ENCODE results near the gene OLFML2A. TPM values are rescaled to one million over a fixed set of nuclear protein-coding genes. Genes with fewer than 3 reads are reported as not detected.

The OLFML2A gene
- total and polyA plus RNA-seq, 2 experiments from 2014 or later = 0.11 to 0.14 TPM

- no peaks in the 10 kb centered on the region; the same call in 1 of the 2 replicates for H3K27me3 ChIP-seq (replicated peaks; ENCODE audit: insufficient read depth)
- no peak overlapping the region for H3K27ac ChIP-seq
- H3F3A ChIP-seq (ENCODE audit: insufficient read depth) = no peaks in the 10 kb centered on the region
- no peak overlapping the region for H3K4me3 ChIP-seq
- H3K4me1 ChIP-seq (ENCODE audit: insufficient read depth) = no peaks in the 10 kb centered on the region; the same call in 1 of the 2 replicates
- H3K36me3 ChIP-seq (ENCODE audit: low read depth) = no peaks in the 10 kb centered on the region
- no peak for DNase-seq
- H3K9me2 ChIP-seq (ENCODE audit: insufficient read depth) = no peaks in the 10 kb centered on the region
- no peak for TF ChIP-seq EZH2phosphoT487 (IDR thresholded peaks at IDR 0.05; ENCODE audit: insufficient read depth, low read depth)
- TF ChIP-seq EZH2 (IDR thresholded peaks at IDR 0.05; ENCODE audit: insufficient read depth, poor library complexity, severe bottlenecking) = no peak
- no peaks in the 10 kb centered on the region for H3K9me3 ChIP-seq (ENCODE audit: low read depth)
- in situ Hi-C loops (cut with MboI) = no loop called here
- H2AFZ ChIP-seq = no peak overlapping the region
- H3K9ac ChIP-seq = no peak overlapping the region
- H3K79me2 ChIP-seq (ENCODE audit: insufficient read depth) = no peaks in the 10 kb centered on the region
- no peaks in the 10 kb centered on the region for H4K20me1 ChIP-seq (ENCODE audit: insufficient read depth)
- 79 to 91% methylated on average over 2 of the region's 2 CpGs for WGBS, 2 experiments (ENCODE audit: low coverage in 1 of 2, low lambda C conversion rate in 2 of 2, missing lambda C conversion rate in 2 of 2)
- no peak overlapping the region for H3K4me2 ChIP-seq (ENCODE audit: unreplicated experiment)
Measured at GRCh38 chr9:124789531-124789930, 12.6 kb downstream of the OLFML2A start.

GRCh38 chr9:124790301-124790700, 13.4 kb downstream of the OLFML2A start:
- no peak overlapping the region for H3K4me2 ChIP-seq (ENCODE audit: unreplicated experiment)
- H3K27ac ChIP-seq = no peak overlapping the region
- no peak for DNase-seq
- no peaks in the 10 kb centered on the region for H3F3A ChIP-seq (ENCODE audit: insufficient read depth)
- no peaks in the 10 kb centered on the region for H3K79me2 ChIP-seq (ENCODE audit: insufficient read depth)
- no peaks in the 10 kb centered on the region; the same call in 1 of the 2 replicates for H3K27me3 ChIP-seq (replicated peaks; ENCODE audit: insufficient read depth)
- no peaks in the 10 kb centered on the region for H3K36me3 ChIP-seq (ENCODE audit: low read depth)
- no peaks in the 10 kb centered on the region for H3K9me2 ChIP-seq (ENCODE audit: insufficient read depth)
- no peaks in the 10 kb centered on the region for H3K9me3 ChIP-seq (ENCODE audit: low read depth)
- H3K9ac ChIP-seq = no peak overlapping the region
- in situ Hi-C loops (cut with MboI) = no loop called here
- H3K4me3 ChIP-seq = no peak overlapping the region
- no peak for TF ChIP-seq EZH2 (IDR thresholded peaks at IDR 0.05; ENCODE audit: insufficient read depth, poor library complexity, severe bottlenecking)
- TF ChIP-seq EZH2phosphoT487 (IDR thresholded peaks at IDR 0.05; ENCODE audit: insufficient read depth, low read depth) = no peak
- no peak overlapping the region for H2AFZ ChIP-seq
- WGBS, 2 experiments (ENCODE audit: low coverage in 1 of 2, low lambda C conversion rate in 2 of 2, missing lambda C conversion rate in 2 of 2) = 85 to 88% methylated on average over 8 of the region's 8 CpGs
- H3K4me1 ChIP-seq (ENCODE audit: insufficient read depth) = no peaks in the 10 kb centered on the region
- H4K20me1 ChIP-seq (ENCODE audit: insufficient read depth) = no peaks in the 10 kb centered on the region

GRCh38 chr9:124790801-124791505, 14.0 kb downstream of the OLFML2A start:
- no peaks in the 10 kb centered on the region for H3K9me2 ChIP-seq (ENCODE audit: insufficient read depth)
- WGBS, 2 experiments (ENCODE audit: low coverage in 1 of 2, low lambda C conversion rate in 2 of 2, missing lambda C conversion rate in 2 of 2) = 81% methylated on average over 5 of the region's 5 CpGs
- DNase-seq = no peak
- no peak overlapping the region for H3K27ac ChIP-seq
- H3K4me3 ChIP-seq = no peak overlapping the region
- peaks cover under 1% of the 10 kb centered on the region for H3K4me1 ChIP-seq (ENCODE audit: insufficient read depth)
- H3F3A ChIP-seq (ENCODE audit: insufficient read depth) = no peaks in the 10 kb centered on the region
- no peak for TF ChIP-seq EZH2 (IDR thresholded peaks at IDR 0.05; ENCODE audit: insufficient read depth, poor library complexity, severe bottlenecking)
- no peak for TF ChIP-seq EZH2phosphoT487 (IDR thresholded peaks at IDR 0.05; ENCODE audit: insufficient read depth, low read depth)
- H3K27me3 ChIP-seq (replicated peaks; ENCODE audit: insufficient read depth) = no peaks in the 10 kb centered on the region; the same call in 1 of the 2 replicates
- H2AFZ ChIP-seq = no peak overlapping the region
- no peak overlapping the region for H3K9ac ChIP-seq
- H3K4me2 ChIP-seq (ENCODE audit: unreplicated experiment) = no peak overlapping the region
- H3K36me3 ChIP-seq (ENCODE audit: low read depth) = no peaks in the 10 kb centered on the region
- no peaks in the 10 kb centered on the region for H4K20me1 ChIP-seq (ENCODE audit: insufficient read depth)
- in situ Hi-C loops (cut with MboI) = no loop called here
- H3K79me2 ChIP-seq (ENCODE audit: insufficient read depth) = no peaks in the 10 kb centered on the region
- no peaks in the 10 kb centered on the region for H3K9me3 ChIP-seq (ENCODE audit: low read depth)

- no peak overlapping the region for H2AFZ ChIP-seq
- no peaks in the 10 kb centered on the region for H3F3A ChIP-seq (ENCODE audit: insufficient read depth)
- H4K20me1 ChIP-seq (ENCODE audit: insufficient read depth) = no peaks in the 10 kb centered on the region
- no peaks in the 10 kb centered on the region for H3K79me2 ChIP-seq (ENCODE audit: insufficient read depth)
- no peaks in the 10 kb centered on the region for H3K9me3 ChIP-seq (ENCODE audit: low read depth)
- no peaks in the 10 kb centered on the region for H3K36me3 ChIP-seq (ENCODE audit: low read depth)
- no peak for TF ChIP-seq EZH2phosphoT487 (IDR thresholded peaks at IDR 0.05; ENCODE audit: insufficient read depth, low read depth)
- TF ChIP-seq EZH2 (IDR thresholded peaks at IDR 0.05; ENCODE audit: insufficient read depth, poor library complexity, severe bottlenecking) = no peak
- no peak overlapping the region for H3K27ac ChIP-seq
- in situ Hi-C loops (cut with MboI) = no loop called here
- no peaks in the 10 kb centered on the region for H3K9me2 ChIP-seq (ENCODE audit: insufficient read depth)
- H3K4me2 ChIP-seq (ENCODE audit: unreplicated experiment) = no peak overlapping the region
- H3K4me1 ChIP-seq (ENCODE audit: insufficient read depth) = peaks cover 6% of the 10 kb centered on the region
- H3K4me3 ChIP-seq = no peak overlapping the region
- 78 to 84% methylated on average over 8 of the region's 8 CpGs for WGBS, 2 experiments (ENCODE audit: low coverage in 1 of 2, low lambda C conversion rate in 2 of 2, missing lambda C conversion rate in 2 of 2)
- no peak for DNase-seq
- no peaks in the 10 kb centered on the region; the same call in 1 of the 2 replicates for H3K27me3 ChIP-seq (replicated peaks; ENCODE audit: insufficient read depth)
- H3K9ac ChIP-seq = no peak overlapping the region
Measured at GRCh38 chr9:124792257-124793014, 15.5 kb downstream of the OLFML2A start.
